GM13977 (cell line): ENCODE results near the gene LRRC15.

Experiments
- DNase-seq: peaks from one replicate; pipeline ENCODE4 v3.0.0; 2012; ENCODE audit warnings: low spot score
- CTCF ChIP-seq: IDR thresholded peaks from 2 replicates; pipeline ENCODE4 v1.5.1; 2012; ENCODE audit warnings: mild to moderate bottlenecking, control low read depth; ENCODE audit not compliant: insufficient read depth; ENCODE audit errors: extremely low read depth, missing control alignments
- in situ Hi-C: fragments of 300-500 bp; cut with MboI; formaldehyde crosslinking; loops from one replicate; pipeline ENCODE4 v1.12.0; 2022; ENCODE audit warnings: low sequenced_read_pairs, low pct_unique_long_range_greater_than_20kb, mixed read lengths, inconsistent platforms; ENCODE audit not compliant: unreplicated experiment

Gene LRRC15

GRCh38 chr3:194342861-194343560 lies 26.5 kb downstream of the LRRC15 start:
- no peak for TF ChIP-seq CTCF
- no peak for DNase-seq
- in situ Hi-C loops, result no loop called here

- in situ Hi-C loops, result no loop called here
- DNase-seq, result no peak
These were observed 28.7 kb downstream of the LRRC15 start for GRCh38 chr3:194340757-194341400.

GRCh38 chr3:194339840-194340239 lies 29.7 kb downstream of the LRRC15 start:
- TF ChIP-seq CTCF, result no peak
- in situ Hi-C loops, result loop anchor here (10.0 kb wide), 1 partner anchor 245 kb away; no protein-coding TSS in a partner anchor
- DNase-seq, result no peak

More at GRCh38 chr3:194340757-194341400, 28.7 kb downstream of the LRRC15 start:
- TF ChIP-seq CTCF, result no peak

- in situ Hi-C loops, result loop anchor here (10.0 kb wide), 1 partner anchor 245 kb away; no protein-coding TSS in a partner anchor
- no peak for TF ChIP-seq CTCF
- DNase-seq, result no peak
These were observed 30.2 kb downstream of the LRRC15 start for GRCh38 chr3:194339356-194339755.

GRCh38 chr3:194337965-194338753 lies 31.4 kb downstream of the LRRC15 start:
- in situ Hi-C loops, result loop anchor here (10.0 kb wide), 1 partner anchor 247 kb away; no protein-coding TSS in a partner anchor
- no peak for DNase-seq
- TF ChIP-seq CTCF, result no peak

- in situ Hi-C loops, result loop anchor here (10.0 kb wide), 1 partner anchor 248 kb away; no protein-coding TSS in a partner anchor
- no peak for TF ChIP-seq CTCF
- DNase-seq, result no peak
These were observed 32.8 kb downstream of the LRRC15 start for GRCh38 chr3:194336601-194337355.
